HUES64 (cell line): ENCODE results near the gene CD80.
"Not testable (repeated sequence)": the region's sequence is repeated elsewhere in the genome, so short reads cannot be mapped to it uniquely, and the experiment has no call there.

Experiments
- H3K27ac ChIP-seq: 2 replicates; pipeline ENCODE4 v1.7.0; 2013; ENCODE audit warnings: low read depth, low read length, inconsistent platforms
- H3K27me3 ChIP-seq: 2 replicates; pipeline ENCODE4 v1.6.1; 2013; ENCODE audit warnings: mild to moderate bottlenecking, low read length; ENCODE audit not compliant: insufficient read depth
- H3K36me3 ChIP-seq: 2 replicates; pipeline ENCODE4 v1.6.1; 2013; ENCODE audit warnings: mild to moderate bottlenecking, low read length; ENCODE audit not compliant: insufficient read depth
- H3K4me1 ChIP-seq: 2 replicates; pipeline ENCODE4 v1.6.1; 2013; ENCODE audit warnings: mild to moderate bottlenecking, low read length, moderate library complexity; ENCODE audit not compliant: insufficient read depth
- H3K4me3 ChIP-seq: 2 replicates; pipeline ENCODE4 v1.5.1; 2013; ENCODE audit warnings: mild to moderate bottlenecking, low read length, moderate library complexity
- H3K9ac ChIP-seq: 2 replicates; pipeline ENCODE4 v1.6.1; 2013; ENCODE audit warnings: mild to moderate bottlenecking, low read depth, low read length
- H3K9me3 ChIP-seq: 2 replicates; pipeline ENCODE4 v1.6.1; 2013; ENCODE audit warnings: low read depth, low read length; ENCODE audit not compliant: insufficient read depth
- WGBS: fragments of 150-250, 120-280 bp; methylation state at CpG from one replicate; pipeline ENCODE4 v1.1.7; 2013; ENCODE audit warnings: missing lambda C conversion rate; 5-methylcytosine and 5-hydroxymethylcytosine counted together

CD80 gene

DNA sequence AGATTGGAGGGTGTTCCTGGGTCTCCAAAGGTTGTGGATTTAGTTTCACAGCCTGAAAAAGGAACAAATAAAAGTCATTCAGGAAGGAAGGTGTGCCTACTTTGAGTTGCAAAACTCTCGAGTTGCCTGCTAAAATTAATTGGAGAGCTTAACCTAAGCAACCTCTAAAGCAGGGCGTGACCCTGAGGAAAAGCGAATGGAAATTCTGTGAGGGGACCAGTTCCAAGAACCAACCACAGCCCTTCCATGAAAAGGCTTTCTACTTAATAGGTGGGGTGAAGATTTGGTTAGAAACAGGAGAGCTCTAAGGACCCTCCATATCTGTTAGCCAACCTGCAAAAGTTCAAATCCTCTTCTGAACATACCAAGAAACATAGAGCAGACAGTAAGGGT, 1.5 kb downstream of the CD80 start:
- Histone ChIP-seq H3K9me3 (no peaks in the 10 kb centered on the region), H3K4me1 (no peaks in the 10 kb centered on the region), H3K27me3 (no peaks in the 10 kb centered on the region), H3K9ac (no peak overlapping the region), H3K36me3 (no peaks in the 10 kb centered on the region), H3K27ac (no peak overlapping the region), H3K4me3 (no peak overlapping the region)
- WGBS = 92% methylated on average over 3 of the region's 3 CpGs

GRCh38 chr3:119557192-119557876, 2.1 kb downstream of the CD80 start:
- Histone ChIP-seq H3K27ac (no peak overlapping the region), H3K27me3 (no peaks in the 10 kb centered on the region), H3K36me3 (no peaks in the 10 kb centered on the region), H3K4me3 (no peak overlapping the region), H3K4me1 (no peaks in the 10 kb centered on the region), H3K9ac (no peak overlapping the region), H3K9me3 (no peaks in the 10 kb centered on the region)
- 94% methylated on average over 7 of the region's 7 CpGs for WGBS

DNA sequence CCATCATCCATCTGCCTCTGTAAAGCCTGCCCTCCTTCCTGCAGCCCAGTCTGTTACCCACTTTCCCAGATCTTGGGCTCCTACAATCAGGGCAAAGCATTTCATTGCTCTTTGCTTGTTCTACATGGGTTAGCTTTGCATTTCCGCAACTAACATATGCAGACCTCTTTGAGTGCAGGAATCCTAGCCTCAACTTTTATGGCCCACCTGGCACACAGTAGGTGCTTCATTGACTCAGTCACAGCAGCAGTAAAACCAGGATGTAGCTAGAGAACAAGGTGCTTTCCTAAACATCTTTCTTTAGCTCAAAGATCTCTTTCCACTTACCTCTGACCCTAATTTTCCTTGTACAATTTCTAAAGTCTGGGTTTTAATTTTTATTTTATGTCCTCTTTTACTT, 3.5 kb downstream of the CD80 start:
- no peaks in the 10 kb centered on the region for H3K4me1 ChIP-seq
- no peaks in the 10 kb centered on the region for H3K27me3 ChIP-seq
- H3K9ac ChIP-seq = no peak overlapping the region
- no peaks in the 10 kb centered on the region for H3K36me3 ChIP-seq
- no peaks in the 10 kb centered on the region for H3K9me3 ChIP-seq
- no peak overlapping the region for H3K4me3 ChIP-seq
- no peak overlapping the region for H3K27ac ChIP-seq
- whole genome bisulfite sequencing = 90% methylated on average over 1 of the region's 1 CpG

- H3K36me3 ChIP-seq = no peaks in the 10 kb centered on the region
- H3K27ac ChIP-seq = no peak overlapping the region
- no peak overlapping the region for H3K4me3 ChIP-seq
- 89% methylated on average over 4 of the region's 4 CpGs for WGBS
- H3K4me1 ChIP-seq = no peaks in the 10 kb centered on the region
- no peaks in the 10 kb centered on the region for H3K27me3 ChIP-seq
- no peak overlapping the region for H3K9ac ChIP-seq
- H3K9me3 ChIP-seq = no peaks in the 10 kb centered on the region
Measured at GRCh38 chr3:119555309-119555735, 4.1 kb downstream of the CD80 start.

GRCh38 chr3:119553823-119554415, 5.5 kb downstream of the CD80 start:
- Histone ChIP-seq H3K27ac (no peak overlapping the region), H3K27me3 (no peaks in the 10 kb centered on the region), H3K9ac (no peak overlapping the region), H3K4me1 (no peaks in the 10 kb centered on the region), H3K36me3 (no peaks in the 10 kb centered on the region), H3K4me3 (no peak overlapping the region), H3K9me3 (no peaks in the 10 kb centered on the region)
- WGBS = 77% methylated on average over 5 of the region's 5 CpGs

DNA sequence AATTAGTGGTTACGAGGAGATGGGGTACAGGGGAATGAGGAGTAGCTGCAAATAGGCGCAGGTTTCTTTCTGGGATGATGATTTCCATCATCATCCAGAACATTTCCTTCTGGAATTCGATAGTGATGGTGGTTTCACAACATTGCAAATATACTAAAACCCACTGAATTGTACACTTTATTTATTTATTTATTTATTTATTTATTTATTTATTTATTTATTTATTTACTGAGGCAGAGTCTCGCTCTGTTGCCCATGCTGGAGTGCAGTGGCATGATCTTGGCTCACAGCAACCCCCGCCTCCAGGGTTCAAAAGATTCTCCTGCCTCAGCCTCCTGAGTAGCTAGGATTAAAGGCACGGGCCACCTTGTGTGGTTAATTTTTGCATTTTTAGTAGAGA, 6.5 kb downstream of the CD80 start:
- H3K9ac ChIP-seq, H3K27me3 ChIP-seq, H3K4me3 ChIP-seq, H3K27ac ChIP-seq, H3K36me3 ChIP-seq, H3K4me1 ChIP-seq, H3K9me3 ChIP-seq: not testable (repeated sequence)
- 87% methylated on average over 5 of the region's 6 CpGs for WGBS

DNA sequence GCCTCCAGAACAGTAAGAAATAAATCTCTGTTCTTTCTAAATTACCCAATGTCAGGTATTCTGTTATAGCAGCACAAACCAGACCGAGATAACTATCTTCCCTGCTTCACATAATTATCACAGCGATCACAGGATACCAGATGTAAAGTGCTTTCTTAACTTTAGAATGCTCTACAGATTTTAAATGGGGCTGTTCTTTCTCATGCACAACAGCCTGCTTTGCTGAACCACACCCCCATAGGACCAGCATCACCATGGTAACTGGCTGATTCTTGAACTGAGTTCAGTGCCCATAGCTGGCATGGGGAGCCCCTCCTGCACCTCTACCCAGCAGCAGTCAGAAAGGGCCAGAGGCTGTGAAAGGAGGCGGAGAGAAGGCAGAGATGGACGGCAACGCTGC, 7.8 kb downstream of the CD80 start:
- H3K27me3 ChIP-seq = no peaks in the 10 kb centered on the region
- H3K9ac ChIP-seq = no peak overlapping the region
- 89% methylated on average over 5 of the region's 5 CpGs for WGBS
- no peaks in the 10 kb centered on the region for H3K4me1 ChIP-seq
- no peak overlapping the region for H3K27ac ChIP-seq
- H3K9me3 ChIP-seq = no peaks in the 10 kb centered on the region
- H3K4me3 ChIP-seq = no peak overlapping the region
- H3K36me3 ChIP-seq = no peaks in the 10 kb centered on the region

DNA sequence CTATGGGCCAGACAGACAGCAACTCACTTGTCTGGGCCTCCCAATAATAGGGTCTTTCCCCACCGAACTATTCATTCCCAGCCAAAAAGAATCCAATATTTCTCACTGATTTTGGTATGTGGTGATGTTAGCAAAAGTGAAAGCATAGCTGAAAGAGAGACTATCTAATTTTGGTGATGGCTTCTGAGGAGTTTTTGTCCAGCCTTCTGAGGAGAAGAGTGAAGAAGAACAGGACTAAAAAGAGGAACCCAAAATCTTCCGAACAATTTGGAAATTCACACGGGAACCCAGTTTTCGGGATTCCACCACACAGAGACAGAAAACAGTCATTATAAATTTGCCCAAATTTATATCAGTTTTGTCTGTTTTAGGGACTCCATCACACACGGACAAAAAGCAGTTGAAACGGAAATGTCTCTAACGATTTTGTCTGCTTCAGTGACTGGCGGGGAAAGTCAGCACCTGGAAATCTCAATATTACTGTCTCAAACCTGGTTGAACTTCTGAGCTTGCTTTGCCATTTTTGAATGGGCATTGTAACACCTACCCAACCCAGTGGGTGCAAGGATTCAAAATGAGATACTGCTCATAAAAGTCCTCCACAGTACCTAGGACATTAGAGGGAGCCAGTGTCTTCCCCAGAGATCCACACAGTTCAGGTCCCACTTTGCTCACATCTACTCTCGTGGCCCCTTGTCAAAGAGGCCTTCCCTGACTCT, 9.1 kb downstream of the CD80 start:
- Histone ChIP-seq H3K9ac (no peak overlapping the region), H3K27ac (no peak overlapping the region), H3K36me3 (no peaks in the 10 kb centered on the region), H3K4me3 (no peak overlapping the region), H3K27me3 (no peaks in the 10 kb centered on the region), H3K9me3 (no peaks in the 10 kb centered on the region), H3K4me1 (no peaks in the 10 kb centered on the region)
- 95% methylated on average over 9 of the region's 9 CpGs for WGBS

- Histone ChIP-seq H3K9ac (no peak overlapping the region), H3K27me3 (no peaks in the 10 kb centered on the region), H3K36me3 (no peaks in the 10 kb centered on the region), H3K27ac (no peak overlapping the region), H3K4me1 (no peaks in the 10 kb centered on the region), H3K9me3 (no peaks in the 10 kb centered on the region), H3K4me3 (no peak overlapping the region)
- WGBS = 83% methylated on average over 3 of the region's 3 CpGs
Measured at GRCh38 chr3:119548341-119548740, 11.1 kb downstream of the CD80 start.

- no CpG with 5 or more reads among the region's 1 CpG for WGBS
- H3K4me1 ChIP-seq = no peaks in the 10 kb centered on the region
- no peaks in the 10 kb centered on the region for H3K9me3 ChIP-seq
- H3K36me3 ChIP-seq = no peaks in the 10 kb centered on the region
- H3K27me3 ChIP-seq = no peaks in the 10 kb centered on the region
- H3K27ac ChIP-seq = no peak overlapping the region
- H3K4me3 ChIP-seq = no peak overlapping the region
- no peak overlapping the region for H3K9ac ChIP-seq
Measured at GRCh38 chr3:119547227-119547626, 12.2 kb downstream of the CD80 start.

- WGBS = 97% methylated on average over 7 of the region's 7 CpGs
- Histone ChIP-seq H3K9ac (no peak overlapping the region), H3K9me3 (no peaks in the 10 kb centered on the region), H3K27me3 (no peaks in the 10 kb centered on the region), H3K27ac (no peak overlapping the region), H3K36me3 (no peaks in the 10 kb centered on the region), H3K4me3 (no peak overlapping the region), H3K4me1 (no peaks in the 10 kb centered on the region)
Measured at GRCh38 chr3:119543147-119543546, 16.3 kb downstream of the CD80 start.
